PC-3 (cell line): ENCODE measurements around the gene INF2. TPM values are rescaled to one million over a fixed set of nuclear protein-coding genes. Genes with fewer than 3 reads are reported as not detected.
"Not testable (repeated sequence)": the region's sequence is repeated elsewhere in the genome, so short reads cannot be mapped to it uniquely, and the experiment has no call there.

Experiments used
- ATAC-seq: fragments of 200-7000 bp; cut with Tn5 transposase; 2 replicates; pipeline ENCODE4 v1.9.1; 2020; ENCODE audit warnings: mild to moderate bottlenecking, moderate library complexity
- BruUV-seq: library from RNA; stranded (reverse); fragments of 400-500 nt; replicated peaks from 2 replicates; lab custom pipeline; 2021; lab: Mats Ljungman, UMichigan
- CTCF ChIA-PET: fragments of 300-600 bp; sonication (Branson Sonifier 250); formaldehyde crosslinking; loops from one replicate; lab custom pipeline; 2022; ENCODE audit warnings: antibody characterized with exemption; lab: Charles Lee
- POLR2A ChIA-PET: fragments of 300-600 bp; sonication (Branson Sonifier 250); formaldehyde crosslinking; loops from one replicate; lab custom pipeline; 2022; ENCODE audit warnings: antibody characterized with exemption; ENCODE audit not compliant: unreplicated experiment; lab: Charles Lee
- DNase-seq: peaks from one replicate; pipeline ENCODE4 v3.0.0-alpha.2; 2015
- H2AFZ ChIP-seq: fragments of 300-600 bp; sonication (generic); 2 replicates; pipeline ENCODE4 v1.6.0; 2016; ENCODE audit warnings: antibody characterized with exemption, low read length
- H3F3A ChIP-seq: fragments of 300-600 bp; sonication (generic); one replicate; pipeline ENCODE4 v1.6.0; 2017; ENCODE audit warnings: antibody characterized with exemption, low read length, control low read depth, mild to moderate bottlenecking; ENCODE audit not compliant: unreplicated experiment
- H3K27ac ChIP-seq: fragments of 300-600 bp; sonication (generic); 2 replicates; pipeline ENCODE4 v1.5.1; 2016; ENCODE audit warnings: mild to moderate bottlenecking, low read length
- H3K27me3 ChIP-seq: fragments of 300-600 bp; sonication (generic); 2 replicates; pipeline ENCODE4 v1.6.1; 2016; ENCODE audit warnings: low read length, mixed read lengths
- H3K36me3 ChIP-seq: fragments of 300-600 bp; sonication (generic); 2 replicates; pipeline ENCODE4 v1.6.1; 2016; ENCODE audit warnings: low read depth, mixed run types, low read length, mixed read lengths
- H3K4me1 ChIP-seq: fragments of 300-600 bp; sonication (generic); 2 replicates; pipeline ENCODE4 v1.5.1; 2016; ENCODE audit warnings: low read length; ENCODE audit not compliant: insufficient read depth
- H3K4me2 ChIP-seq: fragments of 300-600 bp; sonication (generic); 2 replicates; pipeline ENCODE4 v1.6.0; 2016; ENCODE audit warnings: low read length
- H3K4me3 ChIP-seq: fragments of 300-600 bp; sonication (generic); 2 replicates; pipeline ENCODE4 v1.5.1; 2016; ENCODE audit warnings: mild to moderate bottlenecking, low read length, mixed read lengths
- H3K79me2 ChIP-seq: fragments of 300-600 bp; sonication (generic); 2 replicates; pipeline ENCODE4 v1.6.1; 2017; ENCODE audit warnings: low read length, mixed read lengths
- H3K9ac ChIP-seq: fragments of 300-600 bp; sonication (generic); 2 replicates; pipeline ENCODE4 v1.6.0; 2016; ENCODE audit warnings: mild to moderate bottlenecking, low read length
- H3K9me2 ChIP-seq: fragments of 300-600 bp; sonication (generic); replicated peaks from 2 replicates; pipeline ENCODE4 v1.6.1; 2016; ENCODE audit warnings: mixed run types, low read length, mixed read lengths
- H3K9me3 ChIP-seq: fragments of 300-600 bp; sonication (generic); 2 replicates; pipeline ENCODE4 v1.6.1; 2016; ENCODE audit warnings: low read length, mixed read lengths
- H4K20me1 ChIP-seq: fragments of 300-600 bp; sonication (generic); 2 replicates; pipeline ENCODE4 v1.6.1; 2016; ENCODE audit warnings: low read length, mixed read lengths
- EZH2 ChIP-seq: fragments of 300-600 bp; sonication (generic); IDR thresholded peaks from one replicate; pipeline ENCODE4 v1.6.1; 2017; ENCODE audit warnings: antibody characterized with exemption, mild to moderate bottlenecking, low read length; ENCODE audit not compliant: unreplicated experiment
- EZH2phosphoT487 ChIP-seq: fragments of 300-600 bp; sonication (generic); IDR thresholded peaks from 2 replicates; pipeline ENCODE4 v1.6.1; 2018; ENCODE audit warnings: mild to moderate bottlenecking, antibody characterized with exemption, low read length, borderline replicate concordance
- intact Hi-C: fragments of 100-400 bp; cut with micrococcal nuclease; formaldehyde crosslinking; loops from 2 replicates; pipeline ENCODE4 v1.9.0; 2023
- total RNA-seq: library from RNA; depleted of rRNA; stranded (reverse); fragments of >200 nt; gene quantifications from 2 replicates; pipeline ENCODE4 v1.2.3, GENCODE V29; 2014
- TF ChIP-seq, protein P1 (sequence below): fragments of 300-600 bp; sonication (generic); conservative IDR thresholded peaks from 2 replicates; pipeline ENCODE4 v1.5.1; 2017; ENCODE audit warnings: antibody characterized with exemption, low read depth, mild to moderate bottlenecking, low read length

The INF2 gene
- total RNA-seq, 1 experiment from 2014 or later, result 132 TPM

GRCh38 chr14:104650981-104651875, 38.2 kb upstream of the INF2 start:
- no peak for ATAC-seq

DNA sequence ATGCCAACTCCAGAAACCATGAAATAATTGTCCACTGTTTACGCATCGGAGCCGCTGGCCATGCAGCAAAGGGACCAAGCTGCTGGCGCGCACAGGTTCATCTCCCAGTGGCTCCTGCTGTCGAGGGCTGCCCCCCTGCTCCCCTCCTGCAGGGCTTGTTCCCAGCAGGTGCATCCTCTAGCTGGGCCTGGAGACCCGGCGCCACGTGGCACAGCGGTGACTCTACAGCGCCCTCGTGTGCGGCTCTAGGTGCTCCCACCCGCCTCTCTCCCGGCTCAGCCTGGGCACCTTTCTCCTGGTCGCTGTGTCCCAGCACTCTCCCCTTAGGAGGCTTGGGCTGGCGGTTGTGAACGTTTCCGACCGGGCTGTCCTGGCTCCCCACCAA, 37.5 kb upstream of the INF2 start:
- intact Hi-C loops, result loop anchor here (2.0 kb wide), 1 partner anchor 37 kb away; the partner anchor contains the start of gene INF2
- Histone ChIP-seq H3K36me3 (no peaks in the 10 kb centered on the region), H4K20me1 (no peaks in the 10 kb centered on the region), H2AFZ (no peak overlapping the region), H3K27ac (no peak overlapping the region), H3K79me2 (no peaks in the 10 kb centered on the region), H3K4me2 (no peak overlapping the region), H3K27me3 (no peaks in the 10 kb centered on the region), H3K9me3 (no peaks in the 10 kb centered on the region), H3F3A (no peaks in the 10 kb centered on the region), H3K9ac (no peak overlapping the region), H3K4me3 (no peak overlapping the region), H3K4me1 (no peaks in the 10 kb centered on the region), H3K9me2 (no peaks in the 10 kb centered on the region)
- BruUV-seq, result no TSS peak
- DNase-seq (no peak), ATAC-seq (no peak)
- POLR2A ChIA-PET, result no interaction called here
- CTCF ChIA-PET, result no interaction called here
- TF ChIP-seq EZH2 (no peak), EZH2phosphoT487 (no peak)
- TF ChIP-seq, protein P1, sequence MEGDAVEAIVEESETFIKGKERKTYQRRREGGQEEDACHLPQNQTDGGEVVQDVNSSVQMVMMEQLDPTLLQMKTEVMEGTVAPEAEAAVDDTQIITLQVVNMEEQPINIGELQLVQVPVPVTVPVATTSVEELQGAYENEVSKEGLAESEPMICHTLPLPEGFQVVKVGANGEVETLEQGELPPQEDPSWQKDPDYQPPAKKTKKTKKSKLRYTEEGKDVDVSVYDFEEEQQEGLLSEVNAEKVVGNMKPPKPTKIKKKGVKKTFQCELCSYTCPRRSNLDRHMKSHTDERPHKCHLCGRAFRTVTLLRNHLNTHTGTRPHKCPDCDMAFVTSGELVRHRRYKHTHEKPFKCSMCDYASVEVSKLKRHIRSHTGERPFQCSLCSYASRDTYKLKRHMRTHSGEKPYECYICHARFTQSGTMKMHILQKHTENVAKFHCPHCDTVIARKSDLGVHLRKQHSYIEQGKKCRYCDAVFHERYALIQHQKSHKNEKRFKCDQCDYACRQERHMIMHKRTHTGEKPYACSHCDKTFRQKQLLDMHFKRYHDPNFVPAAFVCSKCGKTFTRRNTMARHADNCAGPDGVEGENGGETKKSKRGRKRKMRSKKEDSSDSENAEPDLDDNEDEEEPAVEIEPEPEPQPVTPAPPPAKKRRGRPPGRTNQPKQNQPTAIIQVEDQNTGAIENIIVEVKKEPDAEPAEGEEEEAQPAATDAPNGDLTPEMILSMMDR, result no peak

More at GRCh38 chr14:104650981-104651875, 38.2 kb upstream of the INF2 start:
- H3K79me2 ChIP-seq, result no peaks in the 10 kb centered on the region
- H3K9ac ChIP-seq, result no peak overlapping the region
- no peaks in the 10 kb centered on the region for H3K27me3 ChIP-seq
- no peaks in the 10 kb centered on the region for H4K20me1 ChIP-seq
- no peak overlapping the region for H3K4me2 ChIP-seq
- TF ChIP-seq, protein P1, result no peak
- TF ChIP-seq EZH2 (no peak), EZH2phosphoT487 (no peak)
- H3K36me3 ChIP-seq, result no peaks in the 10 kb centered on the region
- intact Hi-C loops, result loop anchor here (1.0 to 2.0 kb wide), 2 partner anchors 38 to 57 kb away; partner anchors contain the start of gene INF2
- H3K9me2 ChIP-seq, result no peaks in the 10 kb centered on the region
- H3K27ac ChIP-seq, result no peak overlapping the region
- no peak overlapping the region for H2AFZ ChIP-seq
- no TSS peak for BruUV-seq
- H3K4me3 ChIP-seq, result no peak overlapping the region
- CTCF ChIA-PET, result interaction anchor here (0.5 kb wide), 1 partner anchor 98 kb away, joined by 3 read pairs; no protein-coding TSS in a partner anchor
- no peaks in the 10 kb centered on the region for H3K4me1 ChIP-seq
- DNase-seq, result no peak
- no peaks in the 10 kb centered on the region for H3F3A ChIP-seq
- POLR2A ChIA-PET, result no interaction called here
- H3K9me3 ChIP-seq, result no peaks in the 10 kb centered on the region

GRCh38 chr14:104652386-104652785, 37.0 kb upstream of the INF2 start:
- intact Hi-C loops, result no loop called here
- Histone ChIP-seq H4K20me1 (no peaks in the 10 kb centered on the region), H3K36me3 (no peaks in the 10 kb centered on the region), H3K9me2 (no peaks in the 10 kb centered on the region), H3F3A (no peaks in the 10 kb centered on the region), H3K4me1 (no peaks in the 10 kb centered on the region), H3K9ac (no peak overlapping the region), H2AFZ (no peak overlapping the region), H3K79me2 (no peaks in the 10 kb centered on the region), H3K4me3 (no peak overlapping the region), H3K4me2 (no peak overlapping the region), H3K9me3 (no peaks in the 10 kb centered on the region), H3K27ac (no peak overlapping the region), H3K27me3 (no peaks in the 10 kb centered on the region)
- no TSS peak for BruUV-seq
- DNase-seq (no peak), ATAC-seq (no peak)
- TF ChIP-seq, protein P1, result no peak
- TF ChIP-seq EZH2phosphoT487 (no peak), EZH2 (no peak)
- ChIA-PET CTCF (no interaction called here), POLR2A (no interaction called here)

GRCh38 chr14:104653130-104653920, 36.1 kb upstream of the INF2 start:
- DNase-seq, CTCF ChIA-PET, ATAC-seq, H3K27ac ChIP-seq, H3F3A ChIP-seq, H3K36me3 ChIP-seq, POLR2A ChIA-PET, intact Hi-C loops, H3K9ac ChIP-seq, H3K4me1 ChIP-seq, H3K4me3 ChIP-seq, BruUV-seq, H3K79me2 ChIP-seq, H3K9me3 ChIP-seq, H3K27me3 ChIP-seq, H2AFZ ChIP-seq, H3K9me2 ChIP-seq, H3K4me2 ChIP-seq, H4K20me1 ChIP-seq: not testable (repeated sequence)
